Spleen (tissue), 11 donors: ENCODE data around the gene GLIS1. TPM values are rescaled to one million over a fixed set of nuclear protein-coding genes. Genes with fewer than 3 reads are reported as not detected.
"Not testable (repeated sequence)": the region's sequence is repeated elsewhere in the genome, so short reads cannot be mapped to it uniquely, and the experiment has no call there.

ENCODE experiments used
- DNase-seq: peaks from one replicate; pipeline ENCODE4 v3.0.0-alpha.2; 2020
- H3K27ac ChIP-seq, 8 donors: fragments of 200-600 bp; sonication (generic) in 7 of 8; 1 replicate in 4 of 8; 2 replicates in 4 of 8; pipeline versions ENCODE4 v1.5.0 to v1.8.0; 2016 to 2021; ENCODE audit warnings: inconsistent platforms in 4 of 8, mild to moderate bottlenecking in 4 of 8, moderate library complexity in 1 of 8
- H3K27me3 ChIP-seq, 7 donors: fragments of 200-600 bp; sonication (generic) in 6 of 7; replicated peaks in 1 of 7; 1 replicate in 4 of 7; 2 replicates in 3 of 7; pipeline versions ENCODE4 v1.5.0 to v1.8.0; 2016 to 2021; ENCODE audit warnings: inconsistent platforms in 3 of 7, mild to moderate bottlenecking in 1 of 7
- H3K36me3 ChIP-seq, 6 donors: fragments of 200-600 bp; sonication (generic) in 5 of 6; 1 replicate in 4 of 6; 2 replicates in 2 of 6; pipeline versions ENCODE4 v1.5.0 to v1.8.0; 2016 to 2021; ENCODE audit warnings: inconsistent platforms in 2 of 6
- H3K4me1 ChIP-seq, 6 donors: fragments of 200-600 bp; sonication (generic) in 5 of 6; 1 replicate in 3 of 6; 2 replicates in 3 of 6; pipeline versions ENCODE4 v1.5.0 to v1.8.0; 2016 to 2021; ENCODE audit warnings: inconsistent platforms in 3 of 6
- H3K4me3 ChIP-seq, 8 donors: fragments of 200-600 bp; sonication (generic) in 7 of 8; 1 replicate in 4 of 8; 2 replicates in 4 of 8; pipeline versions ENCODE4 v1.5.0 to v1.8.0; 2016 to 2021; ENCODE audit warnings: inconsistent platforms in 4 of 8, mild to moderate bottlenecking in 4 of 8, moderate library complexity in 2 of 8
- H3K9me3 ChIP-seq, 8 donors: fragments of 200-600 bp; sonication (generic) in 7 of 8; 1 replicate in 4 of 8; 2 replicates in 4 of 8; pipeline versions ENCODE4 v1.5.0 to v1.8.0; 2016 to 2021; ENCODE audit warnings: inconsistent platforms in 4 of 8
- CTCF ChIP-seq, 11 experiments: fragments of 200-600 bp in 7 of 11; fragments of 450-650 bp in 4 of 11; sonication (generic) in 4 of 11; IDR thresholded peaks in 8 of 11; conservative IDR thresholded peaks in 3 of 11; 1 replicate in 7 of 11; 2 replicates in 4 of 11; pipeline versions ENCODE4 v1.4.0 to v1.8.0; 2016 to 2021; ENCODE audit warnings: antibody characterized with exemption in 11 of 11, inconsistent platforms in 4 of 11, mild to moderate bottlenecking in 1 of 11
- POLR2A ChIP-seq, 3 donors: fragments of 450-650 bp; IDR thresholded peaks; one replicate each; pipeline ENCODE4 v1.5.1; 2017; ENCODE audit warnings: antibody characterized with exemption in 3 of 3, mild to moderate bottlenecking in 1 of 3
- POLR2AphosphoS5 ChIP-seq, 3 donors: sonication (generic); formaldehyde crosslinking; IDR thresholded peaks; one replicate each; pipeline ENCODE4 v1.5.1; 2017; ENCODE audit warnings: antibody characterized with exemption in 3 of 3
- WGBS, 5 donors: extraction: QIAGEN DNeasy Blood & Tissue Kit in 3 of 5; methylation state at CpG; one replicate each; pipeline versions ENCODE4 v1.1.5 to v1.1.7; 2013 to 2018; 5-methylcytosine and 5-hydroxymethylcytosine counted together
- intact Hi-C: fragments of 100-400 bp; cut with DNase I; formaldehyde crosslinking; loops from one replicate; pipeline ENCODE4 v1.15.0; 2023; ENCODE audit warnings: low total_unique reads
- polyA plus RNA-seq, 3 donors: library from polyadenylated mRNA; stranded (reverse); fragments of 200-250 nt; gene quantifications; one replicate each; pipeline ENCODE4 v1.2.1, GENCODE V29; 2013
- total RNA-seq, 7 donors: library from RNA; depleted of rRNA in 3 of 7; stranded (reverse); fragments of >200 nt in 3 of 7; fragmentation: NEBNext Ultra II Directional in 4 of 7; extraction: Animal tissue kit (Norgen Biotek cat#: 25700) in 4 of 7; gene quantifications; one replicate each; pipeline versions ENCODE4 v1.1.0 to v1.2.1, GENCODE V29; 2016 to 2021
- donor health status: healthy with polysubstance abuse.
- donor health status: DM: no; HTN: no; CAD: no; lungs with moderate emphysema.
- donor health status: DM: no; HTN: no; CAD: no.
- donor health status: Bipolar disorder and iron deficiency.
- donor health status: healthy.
- donor health status: DM: no; HTN: no; CAD: no.
- donor health status: DM: yes; HTN: yes; CAD: no.

The GLIS1 gene
- total and polyA plus RNA-seq, 10 donors, result 0.04 to 0.39 (median 0.26) TPM; not detected in 5

GRCh38 chr1:53653200-53653575, 85.8 kb downstream of the GLIS1 start:
- no peak for TF ChIP-seq POLR2AphosphoS5 (IDR thresholded peaks at IDR 0.05)
- no peak for TF ChIP-seq CTCF (IDR thresholded peaks at IDR 0.05 in 8 of 11, conservative IDR thresholded peaks at IDR 0.05 in 3 of 11)
- no peak for TF ChIP-seq POLR2A (IDR thresholded peaks at IDR 0.05)
- Histone ChIP-seq H3K36me3 (no peaks in the 10 kb centered on the region), H3K27me3 (peaks cover 0 to 12% (median 0%) of the 10 kb centered on the region in 7 donors), H3K4me3 (no peak overlapping the region), H3K27ac (no peak overlapping the region), H3K9me3 (no peaks in the 10 kb centered on the region), H3K4me1 (no peaks in the 10 kb centered on the region)
- WGBS, 5 donors, result 71 to 86% (median 79%) methylated on average over 7 of the region's 7 CpGs
- peak; percentile 52 for DNase-seq
- intact Hi-C loops, result no loop called here

GRCh38 chr1:53652441-53653199, 86.3 kb downstream of the GLIS1 start:
- no peaks in the 10 kb centered on the region for H3K9me3 ChIP-seq
- intact Hi-C loops, result no loop called here
- no peak overlapping the region for H3K27ac ChIP-seq
- no peak overlapping the region for H3K4me3 ChIP-seq
- H3K36me3 ChIP-seq, result no peaks in the 10 kb centered on the region
- peak; percentile 57 for DNase-seq
- H3K4me1 ChIP-seq, result no peaks in the 10 kb centered on the region
- no peak for TF ChIP-seq POLR2A (IDR thresholded peaks at IDR 0.05)
- TF ChIP-seq CTCF (IDR thresholded peaks at IDR 0.05 in 8 of 11, conservative IDR thresholded peaks at IDR 0.05 in 3 of 11), result no peak
- no peak for TF ChIP-seq POLR2AphosphoS5 (IDR thresholded peaks at IDR 0.05)
- H3K27me3 ChIP-seq, result peaks cover 0 to 10% (median 0%) of the 10 kb centered on the region in 7 donors
- WGBS, 5 donors, result 75 to 91% (median 85%) methylated on average over 7 of the region's 7 CpGs

GRCh38 chr1:53651356-53651755, 87.6 kb downstream of the GLIS1 start:
- H3K4me3 ChIP-seq, result no peak overlapping the region
- H3K27me3 ChIP-seq, result no peaks in the 10 kb centered on the region
- DNase-seq, result peak; percentile 22
- H3K27ac ChIP-seq, result no peak overlapping the region
- intact Hi-C loops, result no loop called here
- 67 to 94% (median 80%) methylated on average over 1 of the region's 1 CpG for WGBS, 5 donors
- no peaks in the 10 kb centered on the region for H3K9me3 ChIP-seq
- TF ChIP-seq CTCF (IDR thresholded peaks at IDR 0.05 in 8 of 11, conservative IDR thresholded peaks at IDR 0.05 in 3 of 11) (no peak), POLR2AphosphoS5 (IDR thresholded peaks at IDR 0.05) (no peak)
- H3K36me3 ChIP-seq, result no peaks in the 10 kb centered on the region
- H3K4me1 ChIP-seq, result no peaks in the 10 kb centered on the region

- no peak for TF ChIP-seq POLR2A (IDR thresholded peaks at IDR 0.05)
- TF ChIP-seq CTCF (IDR thresholded peaks at IDR 0.05 in 8 of 11, conservative IDR thresholded peaks at IDR 0.05 in 3 of 11), result no peak
- no peak for TF ChIP-seq POLR2AphosphoS5 (IDR thresholded peaks at IDR 0.05)
- Histone ChIP-seq H3K4me3 (no peak overlapping the region), H3K27me3 (peaks cover 0 to 5% (median 0%) of the 10 kb centered on the region in 7 donors), H3K27ac (no peak overlapping the region), H3K36me3 (no peaks in the 10 kb centered on the region), H3K9me3 (no peaks in the 10 kb centered on the region), H3K4me1 (no peaks in the 10 kb centered on the region)
- WGBS, 5 donors, result 81 to 93% (median 87%) methylated on average over 7 of the region's 7 CpGs
- intact Hi-C loops, result no loop called here
- DNase-seq, result no peak
Measured at GRCh38 chr1:53648516-53648915, 90.4 kb downstream of the GLIS1 start.

- H3K27me3 ChIP-seq, intact Hi-C loops, H3K36me3 ChIP-seq, H3K9me3 ChIP-seq, H3K27ac ChIP-seq, DNase-seq, H3K4me1 ChIP-seq, H3K4me3 ChIP-seq: not testable (repeated sequence)
- 93 to 99% (median 97%) methylated on average over 4 of the region's 4 CpGs for WGBS, 5 donors
Measured at GRCh38 chr1:53647915-53648314, 91.0 kb downstream of the GLIS1 start.
